H9 (cell line): ENCODE results near the gene MANF. TPM values are rescaled to one million over a fixed set of nuclear protein-coding genes. Genes with fewer than 3 reads are reported as not detected.
A peak's percentile ranks its signal among the peaks of the same experiment; 100 is the strongest.

Experiments used
- DNase-seq: peaks from one replicate; pipeline ENCODE4 v3.0.0-alpha.2; 2017
- H2AFZ ChIP-seq: one replicate; pipeline ENCODE4 v1.6.1; 2013; ENCODE audit warnings: mild to moderate bottlenecking, low read length, control low read depth, moderate library complexity
- H2AK5ac ChIP-seq: 2 replicates; pipeline ENCODE4 v1.6.1; 2013; ENCODE audit warnings: low read length, control low read depth, mixed read lengths; ENCODE audit not compliant: insufficient read length
- H2BK120ac ChIP-seq: one replicate; pipeline ENCODE4 v1.6.1; 2013; ENCODE audit warnings: low read depth, mild to moderate bottlenecking, low read length, control low read depth, inconsistent platforms; ENCODE audit not compliant: poor library complexity, severe bottlenecking
- H2BK12ac ChIP-seq: 2 replicates; pipeline ENCODE4 v1.6.1; 2013; ENCODE audit warnings: low read length, control low read depth, mixed read lengths, low read depth; ENCODE audit not compliant: insufficient read length
- H2BK15ac ChIP-seq: 2 replicates; pipeline ENCODE4 v1.6.1; 2013; ENCODE audit warnings: low read depth, low read length, control low read depth
- H2BK20ac ChIP-seq: one replicate; pipeline ENCODE4 v1.6.1; 2013; ENCODE audit warnings: low read depth, mild to moderate bottlenecking, low read length, control low read depth, inconsistent platforms; ENCODE audit not compliant: poor library complexity, severe bottlenecking
- H2BK5ac ChIP-seq: 2 replicates; pipeline ENCODE4 v1.6.1; 2013; ENCODE audit warnings: low read length, control low read depth, mixed read lengths; ENCODE audit not compliant: insufficient read length
- H3K14ac ChIP-seq: 2 replicates; pipeline ENCODE4 v1.6.1; 2013; ENCODE audit warnings: low read length, control low read depth; ENCODE audit not compliant: insufficient read depth
- H3K18ac ChIP-seq: 2 replicates; pipeline ENCODE4 v1.6.1; 2013; ENCODE audit warnings: low read depth, mild to moderate bottlenecking, mixed read lengths, low read length, control low read depth; ENCODE audit not compliant: insufficient read length
- H3K23ac ChIP-seq: 2 replicates; pipeline ENCODE4 v1.6.1; 2013; ENCODE audit warnings: low read length, control low read depth, mixed read lengths, low read depth; ENCODE audit not compliant: insufficient read length
- H3K23me2 ChIP-seq: 2 replicates; pipeline ENCODE4 v1.6.1; 2013; ENCODE audit warnings: low read depth, mild to moderate bottlenecking, mixed read lengths, low read length, control low read depth; ENCODE audit not compliant: insufficient read length, poor library complexity, severe bottlenecking
- H3K27ac ChIP-seq: 2 replicates; pipeline ENCODE4 v1.5.1; 2013; ENCODE audit warnings: low read length, control low read depth, mixed read lengths, low read depth; ENCODE audit not compliant: insufficient read length
- H3K27me3 ChIP-seq: 2 replicates; pipeline ENCODE4 v1.6.1; 2013; ENCODE audit warnings: low read length, control low read depth, inconsistent platforms; ENCODE audit not compliant: insufficient read depth
- H3K4ac ChIP-seq: 2 replicates; pipeline ENCODE4 v1.6.1; 2013; ENCODE audit warnings: low read depth, mild to moderate bottlenecking, control low read depth, inconsistent platforms, low read length, moderate library complexity
- H3K4me1 ChIP-seq: 2 replicates; pipeline ENCODE4 v1.6.1; 2013; ENCODE audit warnings: low read length, control low read depth, inconsistent platforms; ENCODE audit not compliant: insufficient read depth
- H3K4me2 ChIP-seq: 2 replicates; pipeline ENCODE4 v1.6.1; 2013; ENCODE audit warnings: low read length, control low read depth, mixed read lengths; ENCODE audit not compliant: insufficient read length, insufficient read depth
- H3K56ac ChIP-seq: 2 replicates; pipeline ENCODE4 v1.6.1; 2013; ENCODE audit warnings: low read depth, mild to moderate bottlenecking, mixed read lengths, low read length, control low read depth; ENCODE audit not compliant: insufficient read length
- H3K79me1 ChIP-seq: 2 replicates; pipeline ENCODE4 v1.6.1; 2013; ENCODE audit warnings: low read depth, mild to moderate bottlenecking, moderate library complexity, low read length, control low read depth, inconsistent platforms; ENCODE audit not compliant: insufficient read depth, poor library complexity, severe bottlenecking
- H3K79me2 ChIP-seq: 2 replicates; pipeline ENCODE4 v1.6.1; 2013; ENCODE audit warnings: low read length, control low read depth, inconsistent platforms; ENCODE audit not compliant: insufficient read depth
- H3K9ac ChIP-seq: 2 replicates; pipeline ENCODE4 v1.6.1; 2013; ENCODE audit warnings: low read length, control low read depth, mixed read lengths; ENCODE audit not compliant: insufficient read length; ENCODE audit errors: extremely low read depth
- H3K9me3 ChIP-seq: one replicate; pipeline ENCODE4 v1.6.1; 2013; ENCODE audit warnings: low read depth, low read length, inconsistent platforms; ENCODE audit not compliant: control insufficient read depth
- H3T11ph ChIP-seq: one replicate; pipeline ENCODE4 v1.6.1; 2013; ENCODE audit warnings: mild to moderate bottlenecking, low read length, control low read depth, inconsistent platforms
- H4K20me1 ChIP-seq: one replicate; pipeline ENCODE4 v1.6.1; 2013; ENCODE audit not compliant: control insufficient read depth, insufficient read length, insufficient read depth
- H4K5ac ChIP-seq: 2 replicates; pipeline ENCODE4 v1.6.1; 2013; ENCODE audit warnings: low read depth, mild to moderate bottlenecking, mixed read lengths, low read length, control low read depth; ENCODE audit not compliant: insufficient read length
- H4K8ac ChIP-seq: replicated peaks from 2 replicates; pipeline ENCODE4 v1.6.1; 2013; ENCODE audit warnings: low read length, control low read depth, mixed read lengths, low read depth; ENCODE audit not compliant: insufficient read length
- H4K91ac ChIP-seq: 2 replicates; pipeline ENCODE4 v1.6.1; 2013; ENCODE audit warnings: low read depth, mild to moderate bottlenecking, moderate library complexity, mixed read lengths, low read length, control low read depth; ENCODE audit not compliant: insufficient read length
- H3K27ac Mint-ChIP-seq, 3 experiments: 2 replicates in 2 of 3; 3 replicates in 1 of 3; pipeline ENCODE4 v1.8.0; 2020 to 2021; ENCODE audit warnings: mixed read lengths in 3 of 3, mild to moderate bottlenecking in 1 of 3, moderate library complexity in 1 of 3
- H3K27me3 Mint-ChIP-seq: 2 replicates; pipeline ENCODE4 v1.8.0; 2021; ENCODE audit warnings: low read depth, mild to moderate bottlenecking, moderate library complexity, mixed read lengths
- H3K36me3 Mint-ChIP-seq, 3 experiments: 2 replicates in 2 of 3; 3 replicates in 1 of 3; pipeline ENCODE4 v1.8.0; 2020 to 2021; ENCODE audit warnings: low read depth in 3 of 3, mixed read lengths in 3 of 3; ENCODE audit not compliant: insufficient read depth in 1 of 3
- H3K4me1 Mint-ChIP-seq, 2 experiments: 2 replicates each; pipeline ENCODE4 v1.8.0; 2020; ENCODE audit warnings: mixed read lengths in 2 of 2
- H3K4me3 Mint-ChIP-seq, 2 experiments: 2 replicates in 1 of 2; 3 replicates in 1 of 2; pipeline ENCODE4 v1.8.0; 2020 to 2021; ENCODE audit warnings: mild to moderate bottlenecking in 2 of 2, mixed read lengths in 2 of 2, moderate library complexity in 1 of 2
- H3K9me3 Mint-ChIP-seq, 2 experiments: 2 replicates in 1 of 2; 3 replicates in 1 of 2; pipeline ENCODE4 v1.8.0; 2020; ENCODE audit warnings: mild to moderate bottlenecking in 2 of 2, mixed read lengths in 2 of 2, moderate library complexity in 1 of 2
- WGBS: extraction: QIAGEN DNeasy Blood & Tissue Kit; methylation state at CpG from one replicate; pipeline ENCODE4 v1.1.7; 2013; ENCODE audit warnings: missing lambda C conversion rate, low lambda C conversion rate, mixed read lengths; ENCODE audit not compliant: insufficient read length; ENCODE audit errors: extremely low coverage; 5-methylcytosine and 5-hydroxymethylcytosine counted together
- total RNA-seq: library from RNA; stranded (reverse); gene quantifications from 2 replicates; pipeline ENCODE4 v1.2.1, GENCODE V29; 2021
- TF ChIP-seq, protein P1 (sequence below): fragments of 200-600 bp; sonication (generic); conservative IDR thresholded peaks from 3 replicates; pipeline ENCODE4 v1.8.0; 2021; ENCODE audit warnings: antibody characterized with exemption, mild to moderate bottlenecking

MANF gene
- total RNA-seq, 1 experiment from 2014 or later, result 148 TPM

DNA sequence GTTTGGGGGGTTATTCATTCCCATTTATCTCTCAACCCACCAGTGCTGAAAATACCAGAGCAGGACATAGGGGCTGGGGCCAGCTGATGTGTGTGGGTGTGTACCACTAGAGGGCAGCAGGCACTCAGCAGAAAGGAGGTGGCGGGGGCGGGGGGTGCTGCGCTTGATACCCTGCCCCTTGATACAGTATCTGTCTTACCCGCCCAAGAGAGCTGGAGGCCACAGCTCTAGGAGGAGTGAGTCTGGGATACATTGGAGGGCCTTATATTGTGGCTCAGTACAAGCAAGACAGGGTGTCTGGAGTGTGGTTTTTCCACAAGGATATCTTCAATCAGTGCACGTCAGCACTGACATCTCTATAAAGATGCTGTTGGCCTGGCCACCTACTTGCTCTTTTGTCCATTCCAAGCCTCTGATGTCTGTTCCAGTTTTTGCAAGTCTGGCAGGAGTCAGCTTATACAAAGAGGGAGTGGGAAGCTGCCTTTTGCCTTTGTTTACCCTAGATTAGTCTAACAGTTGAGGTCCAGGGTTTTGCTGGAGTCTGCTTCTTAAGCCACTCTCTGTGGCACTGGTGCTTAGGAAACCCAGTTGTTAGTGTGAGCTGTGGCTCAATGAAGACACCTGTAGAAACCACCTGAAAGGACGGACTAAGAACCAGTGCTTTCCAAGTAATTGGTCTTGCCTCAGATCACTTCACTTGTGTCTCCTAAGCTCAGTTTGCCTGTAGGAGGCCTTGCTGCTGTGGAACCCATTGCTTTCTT, 4.5 kb downstream of the MANF start:
- Histone ChIP-seq H3K23ac (no peak overlapping the region), H4K8ac (no peak overlapping the region), H2BK120ac (no peak overlapping the region), H2AK5ac (no peak overlapping the region), H3K4ac (no peak overlapping the region), H2AFZ (no peak overlapping the region), H3K4me1 (0 out of 2 replicates have a peak, but pooled peaks cover 6% of the 10 kb centered on the region), H3K18ac (no peak overlapping the region), H3K23me2 (peaks cover 9% of the 10 kb centered on the region), H4K20me1 (no peaks in the 10 kb centered on the region), H2BK15ac (no peak overlapping the region), H3K9ac (no peak overlapping the region), H3T11ph (no peak overlapping the region), H3K4me2 (no peak overlapping the region), H3K56ac (no peak overlapping the region), H3K79me2 (peaks cover 31% of the 10 kb centered on the region), H3K27ac (no peak overlapping the region), H2BK5ac (no peak overlapping the region), H3K14ac (no peak overlapping the region), H3K9me3 (no peaks in the 10 kb centered on the region), H2BK12ac (no peak overlapping the region), H2BK20ac (no peak overlapping the region), H4K5ac (no peak overlapping the region), H3K27me3 (no peaks in the 10 kb centered on the region), H4K91ac (no peak overlapping the region), H3K79me1 (peaks cover 13% of the 10 kb centered on the region)
- TF ChIP-seq, protein P1, sequence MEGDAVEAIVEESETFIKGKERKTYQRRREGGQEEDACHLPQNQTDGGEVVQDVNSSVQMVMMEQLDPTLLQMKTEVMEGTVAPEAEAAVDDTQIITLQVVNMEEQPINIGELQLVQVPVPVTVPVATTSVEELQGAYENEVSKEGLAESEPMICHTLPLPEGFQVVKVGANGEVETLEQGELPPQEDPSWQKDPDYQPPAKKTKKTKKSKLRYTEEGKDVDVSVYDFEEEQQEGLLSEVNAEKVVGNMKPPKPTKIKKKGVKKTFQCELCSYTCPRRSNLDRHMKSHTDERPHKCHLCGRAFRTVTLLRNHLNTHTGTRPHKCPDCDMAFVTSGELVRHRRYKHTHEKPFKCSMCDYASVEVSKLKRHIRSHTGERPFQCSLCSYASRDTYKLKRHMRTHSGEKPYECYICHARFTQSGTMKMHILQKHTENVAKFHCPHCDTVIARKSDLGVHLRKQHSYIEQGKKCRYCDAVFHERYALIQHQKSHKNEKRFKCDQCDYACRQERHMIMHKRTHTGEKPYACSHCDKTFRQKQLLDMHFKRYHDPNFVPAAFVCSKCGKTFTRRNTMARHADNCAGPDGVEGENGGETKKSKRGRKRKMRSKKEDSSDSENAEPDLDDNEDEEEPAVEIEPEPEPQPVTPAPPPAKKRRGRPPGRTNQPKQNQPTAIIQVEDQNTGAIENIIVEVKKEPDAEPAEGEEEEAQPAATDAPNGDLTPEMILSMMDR, result peak; percentile 81
- WGBS, result no CpG with 5 or more reads among the region's 6 CpGs
- H3K36me3 Mint-ChIP-seq, result peaks cover 53 to 76% (median 72%) of the 10 kb centered on the region in 3 experiments
- peaks cover 1% of the 10 kb centered on the region; the same call in 1 of the 2 replicates for H3K27me3 Mint-ChIP-seq
- H3K4me1 Mint-ChIP-seq, result peaks cover 43 to 58% of the 10 kb centered on the region in 2 experiments
- peak; percentile 76 for DNase-seq
- peaks cover 8 to 9% of the 10 kb centered on the region in 2 experiments; a peak in 4 of 5 replicates for H3K9me3 Mint-ChIP-seq
- peak overlapping the region in 1 of 3 experiments; percentile 44; a peak in 1 of 7 replicates for H3K27ac Mint-ChIP-seq
- H3K4me3 Mint-ChIP-seq, result peak overlapping the region in 1 of 2 experiments; percentile 32; a peak in 2 of 5 replicates
